Stomach (tissue), 9 donors: Measurements from ENCODE around the gene CEBPZ. TPM values are rescaled to one million over a fixed set of nuclear protein-coding genes. Genes with fewer than 3 reads are reported as not detected.
"Not testable (repeated sequence)": the region's sequence is repeated elsewhere in the genome, so short reads cannot be mapped to it uniquely, and the experiment has no call there.

Experiments used
- DNase-seq, 2 donors: peaks; one replicate each; pipeline versions ENCODE4 v3.0.0 to v3.0.0-alpha.2; 2013 to 2019
- H3K27ac ChIP-seq, 5 donors: fragments of 200-600 bp in 4 of 5; sonication (generic) in 4 of 5; one replicate each; pipeline ENCODE4 v1.5.1; 2013 to 2019; ENCODE audit warnings: mild to moderate bottlenecking in 1 of 5, moderate library complexity in 1 of 5
- H3K27me3 ChIP-seq, 3 donors: fragments of 200-600 bp; sonication (generic); one replicate each; pipeline ENCODE4 v1.5.1; 2017 to 2019; ENCODE audit warnings: mixed run types in 1 of 3
- H3K36me3 ChIP-seq, 4 donors: fragments of 200-600 bp; sonication (generic); 1 replicate in 3 of 4; 2 replicates in 1 of 4; pipeline ENCODE4 v1.5.1; 2016 to 2019
- H3K4me1 ChIP-seq, 4 donors: fragments of 200-600 bp; sonication (generic); one replicate each; pipeline ENCODE4 v1.5.1; 2016 to 2019
- H3K4me3 ChIP-seq, 4 donors: fragments of 200-600 bp; sonication (generic) in 3 of 4; one replicate each; pipeline ENCODE4 v1.5.1; 2016 to 2019; ENCODE audit warnings: mild to moderate bottlenecking in 1 of 4
- H3K9me3 ChIP-seq, 4 donors: fragments of 200-600 bp; sonication (generic); one replicate each; pipeline ENCODE4 v1.5.1; 2016 to 2019
- EP300 ChIP-seq: sonication (generic); formaldehyde crosslinking; IDR thresholded peaks from one replicate; pipeline ENCODE4 v1.6.1; 2017; ENCODE audit warnings: antibody characterized with exemption
- POLR2A ChIP-seq, 4 donors: fragments of 450-650 bp; IDR thresholded peaks; one replicate each; pipeline ENCODE4 v1.6.1; 2016; ENCODE audit warnings: antibody characterized with exemption in 4 of 4, control low read depth in 2 of 4, mild to moderate bottlenecking in 1 of 4, moderate library complexity in 1 of 4
- POLR2AphosphoS5 ChIP-seq, 3 donors: sonication (generic); formaldehyde crosslinking; IDR thresholded peaks; one replicate each; pipeline ENCODE4 v1.6.1; 2016; ENCODE audit warnings: antibody characterized with exemption in 3 of 3
- WGBS, 5 donors: extraction: QIAGEN DNeasy Blood & Tissue Kit in 3 of 5; methylation state at CpG; one replicate each; pipeline versions ENCODE4 v1.1.5 to v1.1.7; 2013 to 2018; 5-methylcytosine and 5-hydroxymethylcytosine counted together
- intact Hi-C: fragments of 100-400 bp; cut with DNase I; formaldehyde crosslinking; loops from one replicate; pipeline ENCODE4 v1.15.1; 2023; ENCODE audit warnings: low total_unique reads
- polyA plus RNA-seq, 3 donors: library from polyadenylated mRNA; stranded (reverse); fragments of 200-250 nt; gene quantifications; one replicate each; pipeline ENCODE4 v1.2.3, GENCODE V29; 2013
- total RNA-seq, 5 donors: library from RNA; depleted of rRNA; stranded (reverse); fragments of >200 nt; gene quantifications; one replicate each; pipeline versions ENCODE4 v1.1.0 to v1.2.3, GENCODE V29; 2014 to 2016
- TF ChIP-seq, protein P1 (sequence below), 7 experiments: fragments of 450-650 bp in 4 of 7; fragments of 200-600 bp in 3 of 7; sonication (generic) in 3 of 7; IDR thresholded peaks; one replicate each; pipeline ENCODE4 v1.5.1; 2016 to 2019; ENCODE audit warnings: antibody characterized with exemption in 7 of 7, control low read depth in 2 of 7, mild to moderate bottlenecking in 1 of 7
- donor health status: healthy with polysubstance abuse.
- donor health status: Bipolar disorder and iron deficiency.
- donor health status: healthy.

Gene CEBPZ
- total and polyA plus RNA-seq, 8 donors: 18.7 to 59.4 (median 48.2) TPM

DNA sequence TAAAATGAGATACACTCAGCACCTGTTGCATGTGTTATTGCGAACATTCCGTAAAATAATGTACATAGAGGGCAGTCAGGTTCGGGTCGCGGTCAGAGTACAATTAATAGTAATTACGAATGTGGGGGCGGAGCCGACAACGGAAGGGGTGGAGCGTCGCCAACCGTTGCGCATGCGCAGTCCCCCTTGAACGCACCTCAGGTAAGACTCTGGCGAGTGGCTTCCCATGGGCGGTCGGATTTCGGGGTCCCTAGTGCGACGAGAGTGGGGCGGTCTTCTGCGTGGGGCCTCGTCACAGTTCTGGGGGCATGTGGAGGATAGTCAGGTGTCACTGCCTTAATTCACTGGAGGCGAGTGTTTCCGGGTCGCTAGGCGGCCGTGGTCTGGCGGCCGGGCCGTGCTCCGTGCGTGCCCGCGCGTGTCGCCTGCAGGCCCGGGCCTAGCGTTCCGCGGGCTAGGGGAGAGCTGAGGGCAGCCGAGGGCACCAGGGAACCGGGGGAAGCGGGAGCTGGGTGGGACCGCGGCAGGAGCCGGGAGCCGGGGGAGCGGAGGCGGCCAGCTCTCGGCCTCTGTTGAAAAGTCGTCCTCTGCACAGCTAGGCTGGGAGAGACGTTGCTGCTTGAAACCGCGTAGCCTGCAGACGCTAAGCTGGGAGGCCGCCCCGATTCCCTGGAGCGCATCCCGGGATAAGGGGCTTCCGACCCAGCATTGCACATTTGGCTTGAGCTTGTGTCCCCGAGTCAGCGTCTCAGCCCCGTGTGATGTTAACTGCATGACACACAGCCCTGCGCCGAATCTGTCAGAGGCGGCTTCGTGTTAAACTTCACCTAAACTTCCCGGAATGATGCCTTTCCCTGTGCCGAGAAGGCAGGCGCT lies 34.8 kb downstream of the CEBPZ start, which contains the start of gene CEBPZOS:
TSS of gene CEBPZOS (plus strand) at position 177 of the 876 bp plus-strand sequence. CDS start 3,209 bp downstream, outside the sequence.
- TF ChIP-seq, protein P1, sequence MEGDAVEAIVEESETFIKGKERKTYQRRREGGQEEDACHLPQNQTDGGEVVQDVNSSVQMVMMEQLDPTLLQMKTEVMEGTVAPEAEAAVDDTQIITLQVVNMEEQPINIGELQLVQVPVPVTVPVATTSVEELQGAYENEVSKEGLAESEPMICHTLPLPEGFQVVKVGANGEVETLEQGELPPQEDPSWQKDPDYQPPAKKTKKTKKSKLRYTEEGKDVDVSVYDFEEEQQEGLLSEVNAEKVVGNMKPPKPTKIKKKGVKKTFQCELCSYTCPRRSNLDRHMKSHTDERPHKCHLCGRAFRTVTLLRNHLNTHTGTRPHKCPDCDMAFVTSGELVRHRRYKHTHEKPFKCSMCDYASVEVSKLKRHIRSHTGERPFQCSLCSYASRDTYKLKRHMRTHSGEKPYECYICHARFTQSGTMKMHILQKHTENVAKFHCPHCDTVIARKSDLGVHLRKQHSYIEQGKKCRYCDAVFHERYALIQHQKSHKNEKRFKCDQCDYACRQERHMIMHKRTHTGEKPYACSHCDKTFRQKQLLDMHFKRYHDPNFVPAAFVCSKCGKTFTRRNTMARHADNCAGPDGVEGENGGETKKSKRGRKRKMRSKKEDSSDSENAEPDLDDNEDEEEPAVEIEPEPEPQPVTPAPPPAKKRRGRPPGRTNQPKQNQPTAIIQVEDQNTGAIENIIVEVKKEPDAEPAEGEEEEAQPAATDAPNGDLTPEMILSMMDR (IDR thresholded peaks at IDR 0.05): no peak
- TF ChIP-seq POLR2AphosphoS5 (IDR thresholded peaks at IDR 0.05) (peak; percentile 58 to 92 (median 90)), EP300 (no peak), POLR2A (IDR thresholded peaks at IDR 0.05) (peak in 2 of 4 donors; percentile 24 to 53)
- WGBS, 5 donors: 0 to 1% (median 0%) methylated on average over 29 to 72 of the region's 72 CpGs
- Histone ChIP-seq H3K27ac (peak within 1 kb of the TSS; percentile 87 to 93 (median 88)), H3K9me3 (no peaks in the 10 kb centered on the region), H3K27me3 (no peaks in the 10 kb centered on the region), H3K36me3 (peaks cover 5 to 21% (median 15%) of the 10 kb centered on the region in 4 donors), H3K4me1 (peaks cover 9 to 27% (median 19%) of the 10 kb centered on the region in 4 donors), H3K4me3 (peak within 1 kb of the TSS; percentile 62 to 89 (median 78))
- DNase-seq: peak; percentile 87 to 96
- intact Hi-C loops: no loop called here

DNA sequence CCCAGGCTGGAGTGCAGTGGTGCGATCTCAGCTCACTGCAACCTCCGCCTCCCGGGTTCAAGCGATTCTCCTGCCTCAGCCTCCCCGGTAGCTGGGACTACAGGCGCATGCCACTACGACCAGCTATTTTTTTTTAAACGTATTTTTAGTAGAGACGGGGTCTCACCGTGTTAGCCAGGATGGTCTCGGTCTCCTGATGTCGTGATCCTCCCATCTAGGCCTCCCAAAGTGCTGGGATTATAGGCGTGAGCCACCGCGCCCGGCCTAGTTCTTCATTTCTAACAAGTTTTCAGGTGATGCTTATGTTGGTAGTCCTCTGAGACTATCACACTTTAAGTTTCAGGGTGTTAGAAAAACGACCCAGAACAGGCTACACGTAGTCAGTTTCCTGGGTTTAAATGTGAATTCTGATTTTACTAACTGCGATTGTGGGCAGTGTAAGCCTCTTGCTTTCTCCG lies 35.5 kb downstream of the CEBPZ start:
- peak overlapping the region; percentile 87 to 93 (median 88) for H3K27ac ChIP-seq
- intact Hi-C loops, H3K27me3 ChIP-seq, DNase-seq, H3K9me3 ChIP-seq: not testable (repeated sequence)
- H3K36me3 ChIP-seq: peaks cover 0 to 14% (median 8%) of the 10 kb centered on the region in 4 donors
- peak overlapping the region; percentile 62 to 89 (median 78) for H3K4me3 ChIP-seq
- H3K4me1 ChIP-seq: peaks cover 9 to 27% (median 19%) of the 10 kb centered on the region in 4 donors
- 80 to 85% (median 82%) methylated on average over 20 of the region's 20 CpGs for WGBS, 5 donors

GRCh38 chr2:37192551-37192950 lies 38.8 kb downstream of the CEBPZ start:
- 82 to 96% (median 94%) methylated on average over 1 of the region's 1 CpG for WGBS, 5 donors
- intact Hi-C loops: no loop called here
- no peak for DNase-seq
- Histone ChIP-seq H3K27ac (no peak overlapping the region), H3K4me1 (peaks cover 4 to 13% (median 10%) of the 10 kb centered on the region in 4 donors), H3K36me3 (no peaks in the 10 kb centered on the region), H3K27me3 (no peaks in the 10 kb centered on the region), H3K9me3 (no peaks in the 10 kb centered on the region), H3K4me3 (no peak overlapping the region)
- TF ChIP-seq POLR2AphosphoS5 (IDR thresholded peaks at IDR 0.05): no peak
- no peak for TF ChIP-seq EP300
- no peak for TF ChIP-seq POLR2A (IDR thresholded peaks at IDR 0.05)
- TF ChIP-seq, protein P1 (IDR thresholded peaks at IDR 0.05): no peak

GRCh38 chr2:37191747-37192146 lies 39.6 kb downstream of the CEBPZ start:
- WGBS, 5 donors: 73 to 82% (median 78%) methylated on average over 6 of the region's 6 CpGs
- H3K27me3 ChIP-seq: no peaks in the 10 kb centered on the region

More at GRCh38 chr2:37191747-37192146, 39.6 kb downstream of the CEBPZ start:
- TF ChIP-seq, protein P1 (IDR thresholded peaks at IDR 0.05): no peak
- no peak for TF ChIP-seq EP300
- TF ChIP-seq POLR2A (IDR thresholded peaks at IDR 0.05): no peak
- Histone ChIP-seq H3K27ac (no peak overlapping the region), H3K4me3 (no peak overlapping the region), H3K36me3 (no peaks in the 10 kb centered on the region), H3K4me1 (peaks cover 0 to 6% (median 2%) of the 10 kb centered on the region in 4 donors), H3K9me3 (no peaks in the 10 kb centered on the region)
- DNase-seq: no peak
- intact Hi-C loops: no loop called here
